NAMALWA (cell line): ENCODE results near the gene TMEM150C.

Experiments
- DNase-seq: peaks from one replicate; pipeline ENCODE4 v3.0.0-alpha.2; 2015; ENCODE audit warnings: low spot score

Gene TMEM150C

DNA sequence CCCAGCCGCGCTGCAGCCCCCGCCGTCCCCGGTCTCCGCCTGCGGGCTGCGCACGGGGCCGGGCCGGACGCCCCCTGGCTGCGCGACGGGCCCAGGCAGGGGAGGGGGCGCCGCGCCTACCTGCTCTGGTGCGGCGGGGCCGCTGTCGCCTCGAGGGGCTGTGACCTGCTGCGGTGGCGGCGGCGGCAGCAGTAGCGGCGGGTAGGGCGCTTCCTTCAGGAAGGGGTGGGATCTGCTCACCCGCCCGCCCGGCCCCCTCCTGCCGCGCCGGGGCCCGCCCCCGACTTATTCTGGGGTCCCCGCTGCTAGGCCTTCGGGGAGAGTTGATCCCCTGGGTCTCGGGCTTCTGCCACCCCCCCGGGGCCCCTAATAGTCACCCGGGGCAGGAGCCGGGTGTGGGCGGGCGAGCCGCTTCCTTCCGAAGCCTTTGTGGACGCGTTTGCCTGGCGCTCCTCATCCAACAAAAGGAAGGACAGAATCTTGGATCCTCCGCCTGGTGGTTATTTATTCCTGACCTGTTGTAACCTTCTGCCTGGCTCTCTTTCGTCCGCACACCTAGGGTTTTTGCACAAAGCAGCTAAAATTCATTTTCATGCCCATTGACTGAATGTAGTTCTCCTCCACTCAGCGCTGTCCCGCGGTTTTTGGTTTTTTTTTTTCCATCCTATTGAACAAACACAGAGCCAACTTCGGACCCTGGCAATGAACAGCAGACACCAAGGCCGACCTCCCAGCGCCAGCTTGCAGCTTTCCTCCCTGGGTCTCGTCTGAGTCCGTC, at the start of gene TMEM150C:
Gene TMEM150C, minus strand, starts transcription at position 203 of the 778 bp plus-strand sequence. CDS start 57,331 bp downstream, outside the sequence.
- no peak for DNase-seq

DNA sequence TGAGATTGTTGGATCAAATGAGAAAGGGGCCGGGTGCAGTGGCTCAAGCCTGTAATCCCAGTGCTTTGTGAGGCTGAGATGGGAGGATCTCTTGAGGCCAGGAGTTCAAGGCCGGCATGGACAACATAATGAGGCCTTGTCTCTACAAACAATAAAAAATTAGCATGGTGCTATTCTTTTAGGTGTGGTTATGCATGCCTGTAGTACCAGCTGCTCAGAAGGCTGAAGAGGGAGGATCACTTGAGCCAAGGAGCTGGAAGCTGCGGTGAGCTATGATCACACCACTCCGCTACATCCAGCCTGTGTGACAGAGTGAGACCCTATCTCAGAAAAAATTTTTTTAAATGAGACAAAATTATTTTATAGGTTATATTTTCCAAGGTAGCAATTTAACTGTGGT, 49.7 kb upstream of the TMEM150C start:
- DNase-seq: no peak

DNA sequence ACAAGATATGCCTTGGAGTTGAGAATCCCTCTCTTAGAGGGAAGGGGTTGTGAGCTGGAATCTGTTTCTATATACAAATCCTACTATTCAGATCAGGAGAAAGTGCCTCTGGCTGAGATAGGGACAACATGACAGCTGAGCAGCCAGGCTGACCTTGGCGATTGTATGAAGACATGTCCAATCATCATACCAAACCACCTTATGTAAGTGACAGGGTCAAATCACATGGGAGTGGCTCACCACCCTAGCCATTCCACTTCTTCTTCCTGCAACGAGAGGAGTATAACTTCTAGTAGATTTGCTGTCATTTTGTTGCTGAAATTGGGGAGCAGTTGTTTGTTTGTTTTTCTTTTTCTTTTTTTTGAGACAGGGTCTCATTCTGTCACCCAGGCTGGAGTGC, 48.3 kb upstream of the TMEM150C start:
- no peak for DNase-seq

DNA sequence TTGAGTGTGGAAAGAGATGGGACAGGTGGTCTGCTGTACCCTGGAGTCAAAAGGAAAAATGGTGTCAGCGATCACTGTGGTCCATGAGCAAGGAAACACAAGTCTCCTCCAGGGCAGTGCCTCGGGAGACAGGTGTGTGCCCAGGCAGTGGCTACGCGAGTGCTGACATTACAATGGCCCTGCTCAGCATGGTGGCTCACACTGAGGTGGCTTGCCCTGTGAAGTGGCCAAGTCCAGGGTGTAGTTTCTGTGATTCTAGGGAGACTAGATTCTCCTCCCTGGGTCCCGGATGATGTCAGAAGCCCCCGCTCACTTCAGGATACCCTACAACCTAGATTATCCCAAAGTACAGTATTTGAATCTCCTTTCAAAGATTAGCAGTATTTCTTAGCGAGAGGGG, 44.8 kb upstream of the TMEM150C start:
- no peak for DNase-seq

DNA sequence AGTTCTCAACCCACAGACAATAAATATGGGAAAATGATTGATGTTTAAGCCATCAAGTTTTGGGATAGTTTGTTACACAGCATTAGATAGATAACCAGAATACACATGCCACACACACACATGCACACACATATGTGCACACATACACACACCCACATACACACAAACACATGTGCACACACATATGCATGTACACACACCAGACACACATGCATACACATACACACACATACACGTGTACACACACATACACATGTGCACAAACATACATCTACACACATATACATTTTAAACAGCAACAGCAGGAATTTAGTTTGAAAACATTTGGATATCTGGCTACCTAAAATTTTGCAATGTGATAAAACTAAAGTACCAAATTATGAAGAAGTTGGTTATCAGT, 42.7 kb upstream of the TMEM150C start:
- DNase-seq: no peak

DNA sequence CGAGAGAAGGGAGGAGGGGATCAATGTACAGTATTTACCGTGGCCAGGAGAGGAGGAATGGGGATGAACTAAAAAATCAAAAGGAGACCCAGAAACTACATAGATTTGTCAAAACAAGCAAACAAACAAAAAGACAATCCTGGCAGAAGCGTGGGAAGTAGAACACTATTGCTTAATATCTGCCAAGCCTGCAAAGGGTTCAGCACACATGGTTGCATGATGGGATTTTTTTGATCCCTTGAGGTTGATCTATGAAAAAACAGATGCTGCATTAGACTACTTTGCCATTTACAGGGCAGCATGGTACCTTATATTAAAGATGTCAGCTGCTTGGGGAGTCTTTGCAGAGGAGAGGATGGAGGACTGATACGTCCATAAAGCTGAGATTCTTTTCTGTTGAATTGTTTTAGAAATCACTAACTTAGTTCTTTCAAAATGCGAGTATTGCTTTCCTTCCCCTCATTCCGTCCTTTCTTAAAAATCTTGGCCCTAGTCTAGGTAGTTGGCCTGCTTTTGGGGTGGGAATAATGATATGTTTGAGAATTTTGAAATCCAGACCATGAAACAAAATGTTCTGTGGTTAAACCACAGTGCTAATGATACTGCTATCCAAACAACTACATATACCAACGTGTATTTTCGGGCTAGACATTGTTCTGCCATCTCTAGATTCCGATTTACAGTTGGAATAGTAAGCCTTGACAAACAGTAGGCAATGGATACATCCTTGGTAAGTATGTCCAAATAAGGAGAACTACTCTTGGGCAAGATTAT, 39.6 kb upstream of the TMEM150C start:
- no peak for DNase-seq

DNA sequence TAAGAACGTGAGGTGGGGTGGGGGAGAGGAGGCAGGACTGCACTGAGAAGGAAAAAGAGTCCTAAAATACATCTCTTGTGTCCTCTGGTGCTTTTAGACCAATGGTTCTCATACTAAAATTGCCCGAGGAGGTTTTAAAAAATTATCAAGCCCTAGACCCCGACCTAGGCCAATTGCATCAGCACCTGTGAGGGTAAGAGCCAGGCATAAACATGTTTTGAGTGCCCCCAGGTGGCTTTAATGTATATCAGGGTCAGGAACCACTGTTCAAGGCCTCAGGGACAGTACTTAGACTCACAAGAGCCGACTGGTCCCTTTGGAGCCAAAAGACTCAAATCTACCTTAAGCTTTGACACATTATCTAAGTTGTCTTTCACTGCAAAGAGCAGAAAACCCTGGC, 37.5 kb upstream of the TMEM150C start:
- peak; percentile 31 for DNase-seq

DNA sequence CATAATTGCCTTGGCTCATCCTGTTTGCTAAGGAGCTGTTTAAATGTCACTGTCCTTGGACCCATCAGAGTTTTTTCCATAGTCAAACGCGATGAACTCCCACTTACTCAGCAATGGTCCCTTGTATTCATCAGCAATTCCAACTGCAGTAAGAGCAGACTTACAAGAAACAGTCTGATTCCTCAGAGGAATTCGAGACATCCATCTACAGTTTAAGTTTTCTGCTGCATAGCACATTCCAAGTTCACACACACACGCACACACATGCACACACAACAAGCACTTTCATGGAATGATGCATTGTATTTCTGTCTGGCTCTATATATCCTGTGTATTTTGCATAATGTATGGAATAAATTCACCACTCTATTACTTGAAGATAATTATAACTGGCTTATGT, 32.7 kb upstream of the TMEM150C start:
- no peak for DNase-seq

DNA sequence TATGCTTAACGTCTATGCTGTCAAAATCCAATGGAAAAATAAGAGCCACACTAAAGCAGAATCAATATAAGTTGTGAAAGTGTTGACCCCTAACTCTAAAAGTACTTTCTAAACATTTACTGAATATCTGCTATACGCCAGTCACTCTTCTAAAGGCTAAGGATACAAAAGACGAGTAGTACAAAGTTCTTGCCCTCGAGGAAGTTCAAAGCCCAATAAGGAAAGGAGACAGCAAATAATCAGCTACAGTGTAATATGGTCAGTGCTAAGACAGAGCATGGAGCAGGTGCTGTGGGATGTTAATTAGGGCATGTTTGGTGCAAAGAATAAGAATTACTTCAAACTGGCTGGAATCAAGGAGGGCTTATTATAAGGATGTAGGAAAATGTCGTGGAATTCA, 31.6 kb upstream of the TMEM150C start:
- no peak for DNase-seq

DNA sequence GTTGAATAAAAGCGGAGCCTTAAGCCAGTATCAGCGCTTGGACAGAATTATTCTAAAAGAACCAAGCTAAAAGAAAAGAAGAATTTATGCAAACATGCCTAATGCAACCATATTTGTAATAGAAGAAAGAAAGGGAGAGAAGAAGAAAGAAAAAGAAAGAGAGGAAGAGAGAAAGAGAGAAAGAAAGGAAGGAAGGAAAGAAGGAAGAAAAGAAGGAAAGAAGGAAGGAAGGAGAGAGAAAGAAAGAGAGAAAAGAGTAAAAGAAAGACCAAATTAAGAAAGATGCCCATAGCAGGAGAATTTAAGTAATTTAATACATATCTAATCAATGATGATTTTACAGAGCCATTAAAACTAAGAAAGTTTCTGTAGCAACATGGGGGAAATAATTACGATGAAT, 30.9 kb upstream of the TMEM150C start:
- DNase-seq: no peak

DNA sequence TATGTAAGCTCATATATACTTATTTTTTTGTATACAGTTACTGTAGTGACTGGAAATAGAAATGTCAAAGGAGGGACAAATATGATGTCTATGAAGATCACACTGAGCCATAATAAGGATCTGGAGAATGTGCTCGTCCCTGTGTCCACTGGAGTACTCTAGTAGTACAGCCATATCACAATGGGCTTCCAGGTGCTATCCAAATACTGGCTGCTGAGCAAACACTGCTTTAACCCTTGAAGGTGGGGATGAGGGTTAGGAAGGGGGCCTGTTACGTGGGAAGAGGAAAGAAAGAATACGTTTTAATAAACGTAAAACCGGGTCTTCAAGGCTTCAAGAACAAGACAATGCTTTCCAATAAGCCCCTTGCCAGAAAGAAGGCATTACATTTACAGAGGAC, 29.8 kb upstream of the TMEM150C start:
- DNase-seq: no peak

DNA sequence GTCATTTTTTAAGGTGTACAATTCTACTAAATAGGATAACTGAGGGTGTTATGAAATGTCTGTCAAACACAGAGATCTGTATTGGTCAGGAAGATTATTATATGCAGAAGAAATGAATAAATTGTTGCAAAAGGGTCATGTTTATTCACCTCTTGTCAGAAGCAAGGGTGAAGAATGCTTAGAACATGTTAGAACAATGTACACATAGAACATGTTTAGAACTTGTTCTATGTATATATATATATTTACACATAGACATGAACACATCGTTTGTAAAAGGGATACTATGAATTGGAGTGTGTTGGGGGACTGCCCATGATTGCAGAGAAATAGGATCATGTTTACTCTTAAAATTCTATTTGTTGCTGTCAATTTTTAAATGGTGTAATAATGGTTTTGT, 28.0 kb upstream of the TMEM150C start:
- no peak for DNase-seq

DNA sequence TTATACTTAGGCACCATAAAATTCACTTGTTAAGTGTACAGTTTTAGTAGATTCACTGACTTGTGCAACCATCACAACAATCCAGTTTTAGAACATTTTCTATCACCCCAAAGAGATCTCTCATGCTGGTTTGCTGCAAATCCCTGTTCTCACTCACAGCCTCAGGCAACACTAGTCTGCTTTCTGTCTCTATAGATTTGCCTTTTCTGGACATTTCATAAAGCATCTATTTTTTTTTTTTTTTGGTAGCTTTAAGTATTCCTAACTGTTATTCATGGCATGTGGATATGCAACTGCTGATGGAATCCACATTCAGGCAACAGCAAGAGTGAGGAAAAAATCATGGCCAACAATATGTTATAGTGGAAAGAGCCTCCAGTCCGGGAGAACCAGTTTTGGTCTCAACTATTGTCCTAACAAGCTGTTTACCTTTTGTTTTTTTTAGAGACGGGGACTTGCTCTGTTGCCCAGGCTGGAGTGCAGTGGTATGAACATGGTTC, 27.0 kb upstream of the TMEM150C start:
- no peak for DNase-seq

DNA sequence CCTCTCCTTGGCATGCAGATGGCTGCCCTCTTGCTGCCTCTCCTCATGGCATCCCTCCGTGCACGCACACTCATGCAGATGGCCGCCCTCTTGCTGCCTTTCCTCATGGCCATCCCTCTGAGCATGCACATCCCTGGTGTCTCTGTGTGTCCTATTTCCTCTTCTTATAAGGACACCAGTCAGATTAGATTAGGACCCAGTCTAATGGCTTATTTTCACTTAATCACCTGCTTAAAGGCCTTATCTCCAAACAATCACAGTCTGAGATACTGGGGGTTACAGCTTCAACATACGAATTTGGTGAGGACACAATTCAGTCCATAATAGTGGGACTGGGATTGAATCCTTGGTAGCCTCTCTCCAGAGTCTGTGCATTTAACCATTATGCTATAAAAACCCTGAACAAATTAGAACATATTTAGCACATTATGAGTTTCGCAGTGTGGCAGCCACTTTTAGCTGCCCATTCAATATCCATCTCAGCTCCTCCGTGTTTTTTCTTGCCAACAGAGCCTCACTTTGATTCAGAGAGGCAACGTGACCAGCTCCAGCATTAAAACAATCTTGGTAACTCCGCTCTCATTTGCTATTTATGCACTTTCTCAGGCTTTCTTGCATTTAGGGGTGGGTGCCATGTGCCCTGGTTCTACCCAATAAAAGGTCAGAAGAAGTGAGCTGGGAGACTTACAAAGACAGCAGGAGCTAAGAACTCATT, 26.2 kb upstream of the TMEM150C start:
- no peak for DNase-seq

DNA sequence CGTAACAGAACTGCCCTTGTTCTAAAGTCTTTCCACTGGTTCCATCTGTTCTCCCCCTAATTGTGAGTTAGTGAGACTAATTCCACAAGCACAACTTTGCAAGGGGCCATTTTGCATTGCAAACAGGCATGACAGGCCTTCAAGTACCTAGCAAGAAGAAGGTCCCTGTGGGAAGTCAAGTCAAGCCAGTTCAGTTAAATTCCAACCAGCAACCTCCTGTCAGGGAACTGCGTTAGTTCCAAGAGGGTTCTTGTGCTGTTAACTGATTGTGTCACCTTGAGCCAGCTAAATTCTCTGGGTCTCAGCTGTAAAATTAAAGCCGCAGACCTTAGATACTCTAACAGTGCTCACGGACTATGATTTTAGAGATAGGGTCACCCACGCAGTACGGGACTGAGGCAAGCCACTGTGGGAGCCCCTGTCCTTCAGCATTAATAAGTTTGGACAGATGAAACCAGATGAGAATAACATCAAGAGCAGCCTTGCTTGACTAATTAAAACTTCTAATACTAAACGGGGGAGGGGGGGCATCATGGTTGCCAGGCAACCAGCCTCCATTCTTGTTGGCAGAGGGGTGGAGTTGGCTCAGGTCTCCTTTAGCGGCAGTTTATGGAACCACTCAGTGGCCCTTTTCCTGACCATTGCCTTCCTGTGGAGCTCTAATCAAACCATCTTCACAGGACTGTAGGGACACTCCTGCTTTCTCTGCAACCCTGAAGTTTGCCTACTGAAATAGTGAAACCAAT, 24.1 kb upstream of the TMEM150C start:
- no peak for DNase-seq

DNA sequence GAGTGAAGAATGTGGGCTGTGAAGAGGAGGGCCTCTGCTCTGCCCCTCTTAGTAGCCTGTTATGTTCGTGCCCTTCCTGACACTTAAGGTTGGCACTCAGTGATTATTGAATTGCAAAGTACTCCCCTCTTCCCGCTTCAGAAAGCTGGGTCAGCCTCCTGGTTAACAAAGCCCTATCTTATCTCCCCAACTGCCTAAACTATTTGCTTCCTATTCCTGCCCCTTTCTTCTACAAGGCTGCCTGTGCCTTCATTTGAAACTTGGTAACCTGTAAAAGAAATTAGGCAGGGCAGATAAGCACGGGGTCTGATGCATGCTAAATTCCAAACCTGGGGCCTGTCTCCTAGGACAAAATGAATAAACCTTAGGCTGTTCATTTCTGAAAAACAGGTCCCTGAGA, 23.1 kb upstream of the TMEM150C start:
- DNase-seq: no peak

DNA sequence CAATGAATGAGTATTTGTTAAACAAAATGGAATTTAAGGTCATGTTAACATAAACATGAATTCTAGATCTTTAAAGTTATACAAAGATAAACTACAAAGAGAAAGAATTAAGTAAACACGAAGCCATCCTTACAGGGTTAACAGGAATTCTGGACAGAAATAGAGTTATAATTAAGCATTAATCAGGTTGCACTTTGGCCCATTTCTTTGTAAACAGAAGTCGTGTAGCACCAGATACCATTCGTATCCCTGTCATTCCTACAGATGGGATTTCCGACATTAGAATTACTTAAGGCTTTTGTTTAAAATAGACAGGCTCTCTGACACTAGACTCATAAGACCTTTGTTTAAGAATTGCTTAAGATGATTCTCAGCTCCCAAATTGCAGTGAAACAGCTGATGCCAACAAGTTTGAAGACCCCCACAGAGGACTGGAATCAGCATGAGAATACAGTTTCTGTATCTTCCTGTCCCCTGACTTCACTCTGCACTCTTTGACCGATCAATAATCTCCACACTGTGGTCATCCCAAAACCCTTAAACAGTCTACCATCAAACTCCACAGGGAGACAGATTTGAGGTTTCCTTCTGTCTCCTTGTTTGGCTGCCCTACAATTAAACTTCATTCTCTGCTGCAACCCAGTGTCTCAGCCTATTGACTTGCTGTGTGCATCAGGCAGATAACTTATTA, 22.3 kb upstream of the TMEM150C start:
- no peak for DNase-seq

DNA sequence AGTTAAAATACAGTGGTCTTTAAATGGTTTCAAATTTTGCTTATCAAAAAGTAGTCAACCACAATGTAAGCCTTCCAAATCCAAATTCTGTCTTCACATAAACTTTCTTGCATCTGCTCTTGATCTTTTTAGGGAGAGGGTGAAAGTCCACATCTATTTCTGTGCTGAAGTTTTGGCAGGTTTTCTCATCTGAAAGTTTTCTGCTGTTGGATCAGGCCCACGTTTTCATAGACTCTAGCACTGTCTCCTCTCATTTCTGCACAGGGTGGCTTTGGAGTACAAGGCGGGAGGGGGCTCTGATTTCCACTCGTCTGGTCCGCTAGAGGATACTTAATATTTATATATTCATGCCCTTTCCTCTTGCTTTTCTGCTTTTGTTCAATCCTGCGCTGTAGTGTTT, 18.1 kb upstream of the TMEM150C start:
- no peak for DNase-seq

DNA sequence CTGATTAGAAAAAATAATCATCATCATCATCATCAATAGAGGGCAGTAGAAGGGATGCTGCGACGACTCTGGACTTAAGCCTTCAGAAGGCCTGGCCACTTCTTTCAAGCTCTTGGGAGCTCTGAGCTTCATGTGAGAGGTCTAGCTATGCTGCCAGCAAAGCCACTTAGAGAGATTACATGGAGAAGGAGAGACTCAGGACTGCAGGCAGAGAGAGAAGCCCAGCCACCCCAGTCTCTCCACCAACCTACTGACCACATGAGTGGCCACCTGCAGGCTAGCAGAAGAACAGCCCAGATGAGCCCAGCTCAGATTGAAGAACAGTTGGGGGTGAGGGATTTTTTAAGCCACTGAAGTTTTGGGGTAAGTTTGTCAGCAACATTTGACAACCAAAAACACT, 17.1 kb upstream of the TMEM150C start:
- no peak for DNase-seq

DNA sequence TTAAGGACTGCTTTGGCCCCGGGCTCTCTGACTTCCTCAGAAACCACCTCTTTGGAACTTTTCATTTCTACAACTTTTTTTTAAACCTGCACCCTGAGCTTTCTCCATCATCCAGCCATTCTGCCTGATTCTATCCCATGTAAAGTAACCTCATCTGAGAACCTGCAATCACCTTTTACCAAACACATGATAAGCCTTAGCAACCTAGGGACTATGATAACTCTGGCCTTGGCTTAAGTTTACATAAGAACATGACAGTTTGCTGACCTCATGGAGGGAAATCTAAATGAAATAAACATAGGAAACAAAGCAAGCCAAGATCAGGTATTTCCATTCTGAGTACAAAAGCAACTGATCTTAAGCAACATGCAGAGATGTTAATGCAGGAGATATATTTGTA, 15.7 kb upstream of the TMEM150C start:
- DNase-seq: no peak

DNA sequence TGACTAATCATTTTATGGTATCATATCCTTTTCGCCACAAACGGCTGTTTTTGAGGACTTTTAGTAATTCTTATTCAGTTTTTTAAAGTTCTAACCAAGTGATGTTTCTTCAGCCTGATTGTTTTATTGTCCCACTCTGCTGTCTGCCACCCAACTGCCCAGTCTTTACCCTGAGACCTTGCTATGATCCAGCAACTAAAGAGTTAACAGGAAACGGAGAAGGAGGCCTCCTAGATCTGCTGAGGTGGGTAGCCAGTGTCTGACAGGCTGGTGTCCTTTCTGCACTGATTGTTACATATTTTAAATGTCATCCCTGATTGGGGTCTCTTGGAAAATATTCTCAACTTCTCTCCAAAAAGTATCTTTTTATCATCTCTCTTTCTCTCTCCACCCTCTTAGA, 7.9 kb upstream of the TMEM150C start:
- DNase-seq: no peak
